HG02852 (cell line): ENCODE measurements around the gene GABRD.

ENCODE experiments used
- ATAC-seq: cut with Tn5 transposase; IDR thresholded peaks from one replicate; pipeline ENCODE4 v1.9.1; 2021; ENCODE audit warnings: mild to moderate bottlenecking, moderate library complexity; ENCODE audit not compliant: unreplicated experiment

Gene GABRD

DNA sequence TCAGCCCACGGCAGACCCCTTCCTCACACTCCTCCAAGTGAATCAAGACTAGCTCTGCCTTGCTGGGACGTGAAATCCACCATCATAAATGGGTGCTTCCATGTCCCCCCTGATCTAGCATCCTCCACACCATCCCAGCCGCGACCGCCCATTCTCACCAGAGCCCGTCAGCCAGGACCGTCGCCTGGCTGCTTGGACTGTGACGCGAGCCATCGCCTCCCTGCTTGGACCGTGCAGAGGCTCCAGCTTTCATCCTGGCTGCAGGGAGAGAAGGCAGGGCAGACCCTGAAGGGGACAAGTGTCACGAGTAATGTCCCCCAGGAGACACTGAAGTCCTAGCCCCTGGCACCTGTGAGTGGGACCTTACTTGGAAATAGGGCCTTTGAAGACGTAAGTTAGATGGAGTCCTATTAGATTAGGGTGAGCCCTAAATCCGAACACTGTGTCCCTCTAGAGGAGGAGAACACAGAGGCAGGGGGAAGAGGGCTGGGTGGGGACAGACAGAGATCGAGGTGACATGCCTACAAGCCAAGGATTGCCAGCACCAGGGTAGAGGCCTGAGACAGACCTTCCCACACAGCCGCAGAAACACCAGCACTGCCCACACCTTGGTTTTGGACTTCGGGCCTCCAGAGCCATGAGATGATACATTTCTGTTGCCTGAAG, 18.3 kb downstream of the GABRD start:
- ATAC-seq, result no peak

DNA sequence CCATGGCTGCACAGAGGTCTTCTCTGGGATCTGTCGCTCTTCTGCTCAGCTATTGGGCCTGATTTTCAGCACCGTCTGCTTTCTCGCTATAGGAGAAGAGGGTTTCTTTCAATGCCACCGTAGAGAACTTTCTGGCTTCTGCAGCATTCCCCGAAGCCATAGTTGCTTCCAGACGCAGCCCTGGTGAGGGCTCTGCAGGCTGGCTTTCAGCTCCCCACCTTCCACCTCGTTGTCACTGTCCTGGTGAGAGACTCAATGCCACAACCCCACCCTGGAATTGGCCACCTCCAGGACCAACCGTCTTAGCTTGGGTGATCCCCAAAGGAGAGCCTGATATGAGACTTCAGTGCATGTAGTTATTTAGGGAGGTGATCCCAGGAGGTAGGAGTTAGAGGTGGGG, 19.1 kb downstream of the GABRD start:
- no peak for ATAC-seq

DNA sequence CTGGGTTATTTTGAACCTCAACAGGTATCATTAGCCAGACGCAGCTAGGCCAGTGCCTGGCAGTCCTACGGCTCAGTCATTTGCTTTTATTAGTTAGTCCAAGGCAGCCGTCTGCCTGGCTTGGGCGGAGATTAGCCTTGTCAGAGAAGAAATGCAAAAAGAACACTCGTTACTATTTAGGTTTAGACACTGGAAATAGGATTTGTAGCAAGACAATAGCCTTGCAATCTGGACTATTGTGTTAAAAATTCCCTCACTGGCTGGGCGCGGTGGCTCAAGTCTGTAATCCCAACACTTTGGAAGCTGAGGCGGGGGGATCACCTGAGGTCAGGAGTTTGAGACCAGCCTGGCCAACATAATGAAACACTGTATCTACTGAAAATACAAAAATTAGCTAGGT, 20.1 kb downstream of the GABRD start:
- no peak for ATAC-seq

DNA sequence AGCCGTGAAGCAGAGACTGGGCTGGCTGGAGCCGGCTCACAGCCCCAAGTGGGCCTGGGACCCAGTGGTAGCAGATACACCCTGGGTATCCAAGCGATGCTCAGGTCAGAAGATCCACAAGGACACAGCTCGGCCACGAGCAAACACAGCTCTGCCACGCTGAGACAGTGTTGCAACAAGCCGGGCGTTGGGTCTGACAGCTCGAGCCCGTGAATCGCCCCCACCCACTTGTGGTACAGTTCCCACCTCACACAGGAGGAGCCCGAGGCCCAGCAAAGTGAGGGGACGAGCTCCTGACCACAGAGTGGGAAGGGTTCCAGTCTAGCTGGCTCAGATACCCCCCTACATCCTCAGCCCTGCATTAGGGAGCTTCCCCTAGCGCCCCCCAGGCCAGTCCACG, 22.2 kb downstream of the GABRD start:
- no peak for ATAC-seq

DNA sequence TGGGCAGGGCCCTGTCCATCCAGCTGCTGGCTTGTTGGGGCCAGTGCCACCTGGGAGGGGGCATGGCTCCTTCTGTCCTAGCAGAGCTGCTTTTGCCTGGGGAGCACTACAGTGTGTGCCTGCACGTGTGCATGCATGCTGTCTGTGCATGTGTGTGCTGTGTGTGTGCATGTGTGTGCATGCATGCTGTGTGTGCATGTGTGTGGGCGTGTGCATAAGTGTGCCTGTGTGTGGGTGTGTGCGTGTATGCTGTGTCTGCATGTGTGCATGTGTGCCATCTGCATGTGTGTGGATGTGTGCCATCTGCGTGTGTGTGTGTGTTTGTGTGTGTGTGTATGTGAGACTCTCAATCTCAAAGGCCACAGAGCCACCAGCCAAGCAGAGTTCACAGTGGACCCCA, 22.7 kb downstream of the GABRD start:
- ATAC-seq, result no peak

DNA sequence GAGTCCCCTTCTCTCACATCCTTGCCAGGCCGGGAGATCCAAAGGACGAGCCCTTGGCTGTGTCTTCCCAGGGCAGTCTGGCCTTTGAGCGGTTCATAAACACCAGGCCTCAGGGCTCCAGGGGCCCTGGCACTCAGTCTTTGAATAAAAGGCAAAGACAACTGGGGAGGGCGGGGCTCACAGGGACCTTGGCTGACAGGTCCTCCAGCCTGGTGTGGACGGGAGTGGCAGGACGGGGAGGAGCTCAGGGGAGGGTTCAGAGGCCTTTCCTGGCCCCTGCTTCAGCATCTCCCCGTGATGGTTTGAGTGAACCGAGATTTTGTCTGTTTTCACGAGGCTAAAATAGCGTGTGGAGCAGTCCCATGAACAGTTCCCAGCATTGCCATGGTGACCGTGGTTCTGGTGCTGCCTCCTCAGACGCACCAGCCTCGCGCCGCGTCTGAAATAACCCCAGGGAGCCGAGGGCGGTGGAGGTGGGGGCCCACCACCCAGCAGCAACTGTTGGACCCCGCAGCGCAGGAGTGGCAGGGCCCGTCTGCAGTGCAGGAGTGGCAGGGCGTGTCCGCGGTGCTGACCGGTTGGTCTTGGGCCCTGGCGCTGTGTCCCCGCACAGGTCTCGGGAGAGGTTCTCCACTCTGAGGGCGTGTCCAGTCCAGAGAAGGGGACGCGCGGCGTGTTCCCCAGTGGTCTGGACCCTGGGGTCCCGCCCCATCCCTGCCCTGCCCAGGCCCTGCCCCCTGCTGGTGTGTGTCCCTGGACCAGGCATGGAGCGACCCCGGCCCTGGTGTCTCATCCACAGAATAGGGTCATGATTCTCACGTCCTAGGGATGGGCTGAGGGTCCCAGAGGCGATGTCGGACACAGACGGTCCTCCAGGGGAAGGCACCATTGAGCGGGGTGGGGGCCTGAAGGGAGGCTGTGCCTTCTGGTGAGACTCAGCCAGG, 24.0 kb downstream of the GABRD start:
- no peak for ATAC-seq

DNA sequence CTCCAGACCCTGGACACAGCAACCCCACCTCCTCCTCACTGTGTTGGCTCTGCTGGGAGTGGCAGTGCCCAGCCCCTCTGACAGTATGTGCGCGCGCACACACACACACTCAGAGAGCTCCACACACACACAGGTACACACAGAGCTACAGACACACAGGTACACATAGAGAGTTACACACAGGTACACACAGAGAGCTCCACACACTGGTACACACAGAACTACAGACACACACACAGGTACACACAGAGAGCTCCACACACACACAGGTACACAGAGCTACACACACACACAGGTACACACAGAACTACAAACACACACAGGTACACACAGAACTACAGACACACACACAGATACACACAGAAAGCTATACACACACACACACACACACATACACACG, 24.7 kb downstream of the GABRD start:
- no peak for ATAC-seq

DNA sequence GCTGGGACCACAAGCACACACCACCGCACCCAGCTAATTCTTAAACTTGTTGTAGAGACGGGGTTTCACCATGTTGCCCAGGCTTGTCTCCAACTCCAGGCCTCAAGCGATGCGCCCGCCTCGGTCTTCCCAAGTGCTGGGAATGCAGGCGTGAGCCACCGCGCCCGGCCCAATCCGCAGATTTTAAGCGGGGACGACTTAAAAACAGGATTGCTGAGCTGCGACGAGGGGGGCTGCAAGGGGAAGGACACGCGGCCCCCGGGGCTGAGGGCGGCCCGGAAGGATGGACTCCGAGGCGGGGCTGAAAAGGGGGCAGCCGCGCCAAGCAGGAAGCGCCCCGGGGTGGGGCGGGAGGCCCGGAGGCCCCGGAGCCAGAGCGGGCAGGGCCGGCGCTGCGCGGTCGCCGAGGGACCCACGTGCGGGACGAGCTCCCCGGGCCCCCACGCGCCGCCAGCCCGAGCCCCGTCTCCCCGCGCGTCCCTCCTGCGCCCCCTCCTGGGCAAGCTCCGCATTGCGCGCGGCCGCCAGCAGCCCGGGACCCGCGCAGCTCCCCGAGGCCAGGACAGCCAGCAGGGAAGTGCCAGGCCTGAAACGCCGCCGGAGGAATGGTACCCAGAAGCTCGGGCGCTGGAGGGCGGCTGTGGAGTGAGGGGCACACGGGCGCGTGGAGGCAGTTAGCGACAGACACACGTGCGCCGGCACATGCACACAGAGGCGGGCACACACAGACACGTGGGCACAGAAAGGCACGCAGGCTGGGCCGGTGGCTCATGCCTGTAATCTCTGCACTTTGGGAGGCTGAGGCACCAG, 25.6 kb downstream of the GABRD start:
- ATAC-seq, result no peak

DNA sequence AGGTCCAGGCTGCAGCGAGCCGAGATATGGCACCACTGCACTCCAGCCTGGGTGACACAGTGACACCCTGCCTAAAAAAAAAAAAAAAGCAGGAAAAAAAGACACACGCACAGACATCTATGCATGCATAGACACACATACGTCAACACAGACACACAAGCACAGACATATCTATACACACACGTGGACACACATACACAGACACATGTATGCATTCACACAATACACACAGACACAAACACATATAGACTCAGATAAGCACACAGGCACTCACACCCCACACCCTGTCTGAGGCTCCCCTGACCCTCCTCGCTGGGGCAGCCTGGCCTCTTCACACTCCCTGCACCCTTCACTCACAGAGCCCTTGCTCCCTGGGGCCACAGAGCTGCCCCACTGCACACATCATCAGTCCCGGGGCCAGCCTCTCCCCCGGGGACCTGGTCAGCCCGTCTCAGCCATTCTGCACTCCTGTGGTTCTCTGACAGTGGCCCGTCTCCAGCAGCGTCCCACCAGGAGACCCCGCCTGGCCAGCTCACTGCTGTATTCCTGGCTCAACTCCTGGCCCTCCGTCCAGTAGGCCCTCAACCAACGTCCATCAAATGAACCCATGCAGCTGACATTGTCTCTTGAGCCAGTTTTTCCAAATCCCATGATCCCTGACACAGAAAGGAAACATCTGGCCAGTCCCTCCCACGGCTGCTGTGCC, 26.5 kb downstream of the GABRD start:
- ATAC-seq, result no peak

DNA sequence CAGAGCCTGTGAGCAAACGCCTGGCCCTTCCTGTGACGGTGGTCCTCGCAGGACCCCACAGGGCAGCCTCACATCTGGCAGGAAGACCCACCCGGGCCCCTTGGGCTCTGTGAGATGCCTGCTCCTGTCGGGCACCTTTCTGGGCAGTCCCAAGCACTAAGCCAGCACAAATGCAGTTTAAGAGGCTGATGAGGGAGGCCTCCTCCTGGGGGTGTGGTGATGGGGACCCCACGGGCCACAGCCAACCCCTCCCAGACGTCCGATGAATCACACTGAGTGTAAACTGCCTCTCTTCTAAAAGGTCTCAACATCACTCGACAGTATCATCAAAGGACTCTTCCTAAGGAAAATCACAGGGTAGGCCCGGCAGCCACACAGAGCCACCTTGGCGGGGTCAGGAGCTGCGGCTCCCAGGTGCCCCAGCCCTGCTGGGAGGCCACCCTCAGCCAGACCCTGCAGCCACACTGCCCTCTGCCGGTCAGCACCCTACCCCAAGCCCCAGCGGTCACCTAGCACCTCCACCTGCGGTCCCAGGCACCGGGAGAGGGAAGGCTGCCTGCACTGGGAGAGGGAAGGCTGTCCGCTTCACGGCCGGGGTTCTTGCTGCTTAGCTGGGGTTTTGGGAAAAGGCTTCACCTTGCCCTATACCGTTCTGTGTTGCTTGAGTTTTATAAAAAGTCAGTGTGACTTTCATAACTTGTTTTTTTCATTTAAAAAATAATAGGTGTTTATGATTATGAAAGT, 27.2 kb downstream of the GABRD start:
- no peak for ATAC-seq

DNA sequence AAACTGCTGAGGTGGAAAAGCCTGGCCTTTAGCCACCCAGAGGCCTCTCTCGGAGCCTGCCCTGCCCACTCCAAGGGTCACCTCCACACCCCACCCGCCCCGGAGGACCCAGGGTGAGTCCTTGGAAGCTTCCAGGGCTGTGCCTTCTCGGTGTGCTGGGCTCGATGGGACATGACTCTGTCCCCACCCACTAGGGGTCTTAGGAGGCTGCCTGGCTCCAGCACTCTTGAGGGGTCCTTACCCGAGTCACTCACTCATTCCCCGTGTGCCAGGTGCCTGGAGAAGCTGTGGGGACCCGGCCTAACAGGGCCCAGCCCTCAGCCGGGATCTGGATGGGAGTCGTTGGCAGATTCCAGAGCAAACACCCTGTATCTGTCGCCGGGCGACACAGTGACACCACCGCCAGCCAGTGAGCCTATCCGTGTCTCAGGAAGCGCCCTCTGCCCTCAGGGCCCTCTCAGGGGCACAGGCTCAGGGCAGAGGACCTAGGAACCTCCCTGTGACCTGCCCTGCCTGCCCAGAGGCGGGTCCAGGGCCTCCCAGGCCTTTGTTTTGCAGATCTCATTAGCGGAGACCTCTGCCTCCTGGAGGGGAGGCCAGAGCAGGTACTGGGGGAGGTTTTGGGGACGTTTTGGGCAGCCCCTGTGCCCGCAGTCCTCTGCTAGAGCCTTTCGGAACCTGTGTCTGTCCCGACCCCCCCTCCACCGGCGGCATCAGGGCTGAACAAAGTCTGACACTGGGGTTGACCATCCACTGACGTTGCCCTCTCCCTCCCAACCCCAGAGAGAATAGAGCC, 28.0 kb downstream of the GABRD start:
- ATAC-seq, result no peak

DNA sequence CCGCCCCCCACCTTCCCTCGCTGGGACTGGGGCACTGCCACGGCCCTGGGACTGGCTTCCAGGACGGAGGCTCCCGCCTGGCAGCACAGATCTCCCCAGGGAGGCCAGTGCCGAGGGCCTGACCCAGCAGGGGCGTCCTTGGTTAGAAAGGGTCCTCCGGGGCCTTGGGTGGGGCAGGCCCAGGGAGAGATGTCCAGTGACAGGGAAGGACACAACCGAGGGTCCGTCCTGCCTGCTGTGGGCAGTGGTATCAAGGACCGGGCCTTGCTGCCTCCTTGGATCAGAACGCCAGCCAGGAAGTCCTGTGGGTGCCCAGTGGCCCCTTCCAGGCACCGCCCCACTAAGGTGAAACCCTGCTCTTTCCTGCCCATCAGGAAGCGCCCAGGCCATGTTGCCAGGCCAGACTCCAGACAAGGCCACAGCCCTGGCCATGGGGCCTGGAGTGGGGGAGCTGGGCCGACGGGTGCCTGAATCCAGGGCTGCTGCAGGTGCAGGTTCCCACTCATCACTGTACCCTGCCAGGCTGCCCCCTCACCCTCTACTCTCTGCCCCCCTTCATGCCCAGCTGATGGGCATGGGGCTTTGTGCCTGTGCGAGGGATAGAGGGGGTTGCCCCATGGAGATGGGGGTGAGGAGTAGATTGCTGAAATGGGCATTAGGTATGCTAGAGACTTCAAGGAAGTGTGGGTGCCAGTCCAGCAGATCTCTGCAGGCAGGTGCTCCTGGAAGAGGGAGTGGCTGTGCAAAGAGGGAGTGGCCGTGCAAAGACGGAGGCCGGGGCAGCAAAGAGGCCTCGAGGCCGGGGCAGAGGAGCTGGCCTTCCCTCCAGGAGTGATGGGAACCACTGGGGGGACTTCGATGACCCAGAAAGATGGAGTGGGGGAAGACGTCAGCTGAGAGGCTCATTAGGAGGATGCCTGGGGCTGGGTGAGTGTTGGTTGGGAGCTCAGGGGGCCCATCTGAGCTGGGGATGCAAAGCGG, 28.9 kb downstream of the GABRD start:
- ATAC-seq, result no peak

DNA sequence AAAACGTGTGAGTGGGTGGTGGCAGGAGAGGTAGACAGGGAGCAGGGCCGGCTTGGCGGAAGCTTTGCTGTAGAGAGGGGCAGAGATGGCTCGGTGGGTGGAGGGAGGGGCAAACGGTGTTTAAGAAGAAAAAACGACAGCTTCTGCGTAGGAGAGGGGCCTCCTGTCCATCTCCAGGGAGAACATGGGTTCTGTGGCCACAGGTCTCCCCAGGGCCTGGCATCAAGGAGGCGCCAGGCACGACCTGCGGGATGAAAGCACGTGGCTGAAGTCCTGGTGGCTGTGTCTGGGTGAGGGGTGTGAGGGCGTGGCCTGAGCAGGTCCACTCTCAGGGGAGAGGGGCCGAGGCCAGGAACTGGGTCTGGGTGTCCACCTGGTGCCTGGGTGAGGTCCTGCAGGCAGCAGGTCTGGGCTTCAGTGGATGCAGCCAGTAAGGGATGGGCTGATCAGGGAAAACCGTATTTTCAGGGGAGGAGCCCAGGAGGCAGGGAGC, 30.1 kb downstream of the GABRD start:
- ATAC-seq, result no peak

DNA sequence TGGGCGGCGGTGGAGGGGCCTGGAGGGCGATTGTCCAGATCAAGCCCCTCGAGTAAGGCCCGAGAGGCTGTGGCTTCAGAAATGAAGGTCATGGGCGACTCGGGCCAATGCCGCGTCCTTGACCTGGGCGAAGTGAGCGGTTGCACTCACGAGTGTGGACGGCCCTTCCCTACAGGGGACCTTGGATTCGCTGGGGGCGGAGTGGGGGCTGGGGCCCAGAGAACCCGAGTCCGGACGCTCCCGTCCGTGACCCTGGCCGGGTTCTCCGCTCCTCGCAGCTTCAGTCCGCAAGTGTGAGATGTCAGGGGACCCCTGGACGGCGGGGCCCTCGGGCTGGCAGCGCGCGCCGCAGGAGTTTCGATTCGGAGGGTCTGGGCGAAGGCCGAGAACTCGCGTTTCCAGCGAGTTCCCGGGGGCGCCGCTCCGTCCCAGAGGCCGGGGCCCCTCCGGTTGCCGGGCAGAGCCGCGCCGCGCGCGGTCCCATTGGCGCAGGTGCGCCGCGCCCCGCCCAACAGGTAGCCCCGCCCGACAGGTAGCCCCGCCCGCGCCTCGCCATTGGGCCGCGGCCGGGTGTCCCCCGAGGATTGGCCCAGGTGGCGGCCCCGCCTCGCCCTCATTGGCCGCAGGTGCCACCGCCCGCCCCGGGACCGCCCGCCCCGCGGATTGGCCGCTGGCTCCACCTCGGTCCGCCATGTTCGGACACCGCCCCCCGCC, 30.7 kb downstream of the GABRD start, which contains the start of gene PRKCZ:
Gene PRKCZ (plus strand): TSS at position 694 of the 714 bp plus-strand sequence. CDS start 220 bp downstream, outside the sequence.
- ATAC-seq, result no peak

DNA sequence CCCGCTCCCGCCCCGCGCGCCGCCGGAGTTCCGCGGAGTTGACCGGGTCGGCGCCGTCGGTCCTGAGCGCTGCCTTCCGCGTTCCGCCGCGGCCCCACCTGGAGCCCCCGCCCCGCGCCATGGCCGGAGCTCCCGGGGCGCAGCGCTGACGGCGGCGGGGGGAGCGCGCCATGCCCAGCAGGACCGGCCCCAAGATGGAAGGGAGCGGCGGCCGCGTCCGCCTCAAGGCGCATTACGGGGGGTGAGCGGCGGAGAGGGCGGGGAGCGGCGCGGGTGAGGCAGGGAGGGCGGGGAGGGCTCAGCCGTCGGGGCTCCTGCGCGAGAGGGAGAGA, 31.3 kb downstream of the GABRD start:
- ATAC-seq, result no peak

DNA sequence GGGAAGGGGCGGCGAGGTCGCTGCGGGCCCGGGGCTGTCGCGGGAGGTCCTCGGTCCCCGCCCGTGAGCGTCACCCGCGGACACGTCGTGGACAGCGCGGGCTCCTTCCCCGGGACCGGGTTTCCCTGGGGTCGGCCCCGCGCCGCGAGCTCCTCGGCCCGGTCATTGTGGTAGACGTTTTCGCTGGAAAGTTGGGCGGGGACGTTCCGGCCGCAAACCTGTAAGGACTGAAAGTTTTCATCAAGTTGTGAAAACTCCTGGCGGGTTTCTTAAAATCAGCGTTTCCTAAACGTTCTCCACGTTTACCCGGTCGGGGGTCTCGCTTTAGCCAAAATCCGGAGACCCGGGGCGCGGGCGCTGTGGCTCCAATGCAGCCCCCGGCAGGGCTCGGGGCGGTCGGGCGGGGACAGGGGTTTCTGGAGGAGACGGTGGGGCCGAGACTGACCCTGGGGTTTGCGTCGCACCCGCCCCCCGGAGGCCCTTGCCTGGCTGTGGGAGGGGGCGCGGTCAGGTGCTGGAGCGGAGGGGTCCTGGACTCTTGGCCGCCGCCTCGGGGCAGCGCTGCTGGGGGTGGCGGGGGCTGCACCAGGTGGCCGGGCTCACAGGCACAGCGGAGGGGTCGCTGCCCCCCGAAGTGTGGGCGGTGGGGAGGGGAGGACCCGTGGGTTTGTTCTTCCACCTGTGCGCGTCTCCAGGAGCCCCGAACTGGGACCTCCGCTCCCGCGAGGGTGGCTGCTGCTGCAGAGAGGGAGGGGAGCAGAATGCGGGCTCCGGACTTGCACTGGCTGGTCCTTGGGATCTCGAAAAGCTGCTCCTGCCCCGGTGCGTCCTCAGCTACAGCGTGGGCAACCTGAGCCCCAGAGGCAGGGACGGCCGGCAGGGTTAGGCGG, 31.9 kb downstream of the GABRD start:
- no peak for ATAC-seq
